HG02973 (cell line): ENCODE results near the gene LRP8.
A peak's percentile ranks its signal among the peaks of the same experiment; 100 is the strongest.

Experiments
- ATAC-seq: cut with Tn5 transposase; IDR thresholded peaks from one replicate; pipeline ENCODE4 v1.9.1; 2021; ENCODE audit warnings: moderate library complexity; ENCODE audit not compliant: unreplicated experiment

The LRP8 gene

GRCh38 chr1:53341521-53341895 is 13.6 kb upstream of the LRP8 start:
- ATAC-seq, result no peak

GRCh38 chr1:53340660-53341520 is 13.0 kb upstream of the LRP8 start:
- ATAC-seq, result no peak

DNA sequence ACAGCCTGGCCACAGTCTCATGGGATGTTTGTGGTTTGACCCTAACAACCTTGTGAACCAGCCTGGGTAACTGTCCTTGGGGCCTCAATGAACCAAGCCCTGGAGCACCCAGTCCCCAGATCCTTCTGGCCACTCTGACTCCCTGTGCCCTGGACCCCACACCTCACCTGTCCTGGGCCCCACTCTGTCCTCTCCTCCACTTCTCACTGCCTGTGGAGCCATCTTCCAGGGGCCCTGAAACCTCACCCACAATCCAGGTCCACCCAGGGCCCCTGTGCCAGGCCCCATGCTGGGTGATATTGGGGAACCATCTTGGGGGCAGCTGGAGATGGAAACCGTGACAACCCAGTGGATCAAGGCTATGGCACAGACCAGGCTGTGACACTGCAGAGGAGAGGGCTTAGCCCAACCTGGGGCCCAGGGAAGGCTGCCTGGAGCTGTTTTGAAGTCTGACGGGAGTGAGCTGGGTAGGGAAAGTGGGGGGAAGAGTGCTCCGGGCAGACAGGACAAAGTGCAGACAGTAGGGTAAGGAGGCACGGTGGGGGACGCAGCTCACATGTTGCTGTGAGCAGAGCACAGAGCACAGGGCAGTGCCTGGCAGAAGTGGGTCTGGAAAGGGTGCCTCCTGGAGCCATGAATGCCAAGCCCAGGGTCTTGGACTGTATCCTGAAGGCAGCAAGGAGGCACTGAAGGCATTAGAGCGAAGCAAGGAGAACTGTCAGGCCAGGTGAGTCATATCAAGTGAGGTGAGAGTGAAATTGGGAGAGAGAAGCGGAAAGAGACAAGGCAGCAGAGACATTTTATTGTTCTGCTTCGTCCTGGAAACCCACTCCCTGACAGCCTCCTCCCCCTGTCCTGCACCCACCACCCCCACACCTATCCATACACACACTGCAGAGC is 12.1 kb upstream of the LRP8 start:
- ATAC-seq, result no peak

DNA sequence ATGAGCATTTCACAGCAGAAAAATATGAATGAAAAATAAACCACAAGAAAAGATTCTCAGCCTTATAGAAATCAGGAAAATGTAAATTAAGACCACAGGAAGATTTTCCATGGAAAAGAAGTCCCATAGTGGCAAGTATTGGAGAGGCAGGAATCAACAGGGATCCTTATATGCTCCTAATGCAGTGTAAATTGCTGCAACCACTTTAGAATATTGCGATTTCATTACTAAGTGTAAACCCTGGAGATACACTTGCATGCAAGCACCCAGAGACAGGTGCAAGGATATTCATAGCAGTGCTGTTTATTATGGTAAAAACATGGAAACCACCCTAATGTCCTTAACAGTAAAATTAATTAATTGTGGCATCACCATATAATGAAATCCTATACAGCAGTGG is 10.6 kb upstream of the LRP8 start:
- no peak for ATAC-seq

DNA sequence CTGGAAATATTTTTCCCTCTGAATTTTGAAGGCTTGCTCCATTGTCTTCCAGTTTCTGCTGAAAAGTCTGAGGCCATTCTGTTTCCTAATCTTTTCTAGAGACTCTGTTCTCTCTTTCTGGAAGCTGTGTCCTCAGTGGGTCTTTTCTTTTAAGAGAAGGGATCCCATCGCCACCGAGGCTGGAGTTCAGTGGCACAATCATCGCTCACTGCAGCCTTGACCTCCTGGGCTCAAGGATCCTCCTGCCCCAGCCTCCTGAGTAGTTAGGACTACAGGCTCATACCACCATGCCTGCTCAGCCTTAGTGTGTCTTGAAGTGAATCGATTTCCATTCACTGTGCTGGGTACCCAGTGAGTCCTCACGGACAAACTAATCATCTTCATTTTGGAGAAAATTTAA is 9.6 kb upstream of the LRP8 start:
- ATAC-seq, result no peak

DNA sequence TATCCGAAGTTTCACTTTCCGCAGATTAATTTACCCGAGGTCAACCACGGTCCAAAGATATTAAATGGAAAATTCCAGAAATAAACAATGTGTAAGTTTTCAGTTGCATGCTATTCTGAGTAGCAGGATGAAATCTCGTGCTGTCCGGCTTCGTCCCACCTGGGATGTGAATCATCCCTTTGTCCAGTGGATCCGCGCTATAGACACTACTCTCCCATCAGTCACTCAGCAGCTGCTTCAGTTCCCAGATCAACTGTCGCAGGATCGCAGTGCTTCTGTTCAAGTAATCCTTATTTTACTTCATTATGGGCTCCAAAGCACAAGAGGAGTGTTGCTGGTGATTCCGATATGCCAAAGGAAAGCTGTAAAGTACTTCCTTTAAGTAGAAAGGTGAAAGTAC is 8.3 kb upstream of the LRP8 start:
- ATAC-seq, result no peak

DNA sequence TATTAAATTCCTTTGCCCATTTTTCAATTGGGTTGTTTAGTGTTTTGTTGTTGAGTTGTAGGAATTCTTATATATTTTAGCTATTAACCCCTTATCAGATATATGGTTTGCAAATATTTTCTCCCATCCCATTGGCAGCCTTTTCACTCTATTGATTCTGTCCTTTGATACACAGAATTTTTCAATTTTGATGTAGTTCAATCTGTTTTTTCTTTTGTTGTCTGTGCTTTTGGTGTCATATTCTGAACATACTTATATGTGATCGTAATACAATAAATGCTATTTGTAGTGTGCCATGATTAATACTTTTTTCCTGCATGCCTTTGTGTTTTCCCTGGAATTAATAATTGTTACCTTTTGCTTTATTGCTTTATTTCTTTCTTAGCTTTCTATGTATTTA is 7.8 kb upstream of the LRP8 start:
- ATAC-seq, result no peak

- ATAC-seq, result no peak
These were observed 6.9 kb upstream of the LRP8 start for GRCh38 chr1:53334781-53335180.

DNA sequence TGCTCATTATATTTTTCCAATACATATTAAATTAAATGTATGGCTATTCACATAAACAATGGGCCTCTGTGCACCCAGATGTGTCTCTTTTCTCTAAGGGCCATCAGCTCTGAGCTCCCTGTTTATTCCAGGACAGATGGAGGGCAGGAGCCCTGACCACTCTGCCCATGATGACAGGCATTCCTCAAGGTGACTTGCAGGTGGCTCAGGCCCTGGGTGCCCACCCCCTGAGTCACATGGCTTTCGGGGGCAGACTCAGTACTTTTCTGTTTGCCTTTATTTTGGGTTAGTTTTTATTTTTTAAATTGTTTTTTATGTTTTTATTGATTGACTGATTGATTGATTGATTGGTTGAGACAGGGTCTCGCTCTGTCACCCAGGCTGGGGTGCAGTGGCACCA is 6.4 kb upstream of the LRP8 start:
- no peak for ATAC-seq

DNA sequence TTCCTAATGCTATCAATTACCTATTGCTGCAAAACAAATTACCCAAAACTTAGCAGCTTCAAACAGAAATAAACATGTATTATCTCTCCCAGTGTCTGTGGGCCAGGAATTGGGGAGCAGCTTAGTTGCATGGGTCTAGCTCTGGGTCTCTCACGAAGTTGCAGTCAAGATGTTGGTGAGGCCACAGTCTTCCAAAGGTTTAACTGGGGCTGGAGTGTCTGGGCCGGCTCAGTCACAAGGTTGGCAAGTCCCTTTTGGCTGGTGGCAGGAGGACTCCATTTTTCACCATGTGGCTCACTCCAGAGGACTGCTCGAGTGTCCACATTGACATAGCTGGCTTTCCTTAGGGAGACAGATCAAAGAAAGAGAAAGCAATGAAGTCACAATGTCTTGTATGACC is 5.0 kb upstream of the LRP8 start:
- no peak for ATAC-seq

DNA sequence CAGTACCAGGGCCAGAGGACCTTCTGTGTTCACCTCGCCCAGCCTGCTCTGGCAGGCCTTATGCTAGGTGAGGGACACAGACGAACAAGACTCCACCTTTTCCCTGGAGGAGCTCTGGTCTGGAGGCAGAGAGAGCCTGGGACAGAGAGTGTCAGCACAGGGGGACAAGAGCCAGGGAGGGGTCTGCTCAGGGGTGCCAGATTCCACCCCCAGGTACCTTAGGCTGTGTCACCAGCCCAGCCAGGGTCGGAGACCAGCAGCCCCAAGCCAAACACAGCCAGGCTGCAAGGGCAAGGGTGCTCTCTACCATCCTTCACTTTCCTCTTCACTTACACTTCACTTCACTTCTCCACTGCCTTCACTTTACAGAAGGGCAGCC is 4.3 kb upstream of the LRP8 start:
- ATAC-seq, result no peak

GRCh38 chr1:53331446-53332185 is 3.7 kb upstream of the LRP8 start:
- ATAC-seq, result no peak

GRCh38 chr1:53330819-53331218 is 2.9 kb upstream of the LRP8 start:
- ATAC-seq, result no peak

- ATAC-seq, result no peak
These were observed 950 bp upstream of the LRP8 start for GRCh38 chr1:53328541-53329499.

DNA sequence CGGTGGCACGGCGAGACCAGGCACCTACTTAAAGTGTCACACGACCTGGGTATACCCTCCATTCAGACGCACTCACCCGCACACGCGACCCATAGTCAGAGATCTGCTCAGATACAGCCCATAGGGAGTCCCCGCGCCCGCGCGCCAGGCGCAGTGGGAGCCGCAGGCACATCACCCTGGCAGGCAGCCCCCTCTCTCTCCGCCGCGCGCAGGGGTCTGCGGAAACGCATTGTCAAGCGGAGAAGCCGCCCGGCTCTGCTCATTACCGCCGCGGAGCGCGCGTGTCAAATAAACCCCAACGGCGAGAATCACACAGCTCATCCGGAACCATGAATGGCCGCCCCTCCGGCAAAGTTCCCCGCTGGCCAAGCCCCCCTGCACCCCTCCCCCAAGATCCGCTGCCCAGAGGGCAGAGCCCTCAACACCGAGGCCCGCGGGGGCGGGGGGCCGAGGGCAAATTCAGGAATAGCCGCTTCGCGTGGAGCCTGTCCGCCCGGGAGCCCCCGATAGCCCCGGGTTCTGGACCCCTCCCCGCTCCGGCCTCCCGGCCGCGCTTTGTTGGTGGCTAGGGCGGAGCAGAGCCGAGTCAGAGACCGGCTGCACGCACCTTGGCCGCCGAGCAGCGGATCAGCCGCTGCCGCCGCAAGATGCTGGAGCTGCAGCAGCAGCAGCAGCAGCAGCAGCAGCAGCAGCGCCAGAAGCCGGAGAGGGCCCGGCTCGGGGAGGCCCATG is 522 bp downstream of the LRP8 start:
- peak; percentile 1 for ATAC-seq

- peak; percentile 24 for ATAC-seq
These were observed 1.2 kb downstream of the LRP8 start for GRCh38 chr1:53326598-53327181.

- ATAC-seq, result peak; percentile 78
These were observed 1.7 kb downstream of the LRP8 start for GRCh38 chr1:53326088-53326597.

- no peak for ATAC-seq
These were observed 2.4 kb downstream of the LRP8 start for GRCh38 chr1:53325326-53326087.
